GM12874 (cell line): ENCODE data around the gene IRF1.
A peak's percentile ranks its signal among the peaks of the same experiment; 100 is the strongest.

Experiments used
- CTCF ChIP-seq: IDR thresholded peaks from 2 replicates; pipeline ENCODE4 v1.5.1; 2011; ENCODE audit warnings: low read depth, mild to moderate bottlenecking, control low read depth, low read length, moderate library complexity; ENCODE audit not compliant: insufficient read depth

Gene IRF1

GRCh38 chr5:132497488-132497997 lies 7.0 kb upstream of the IRF1 start:
- TF ChIP-seq CTCF: no peak

- no peak for TF ChIP-seq CTCF
These were observed 6.3 kb upstream of the IRF1 start for GRCh38 chr5:132496631-132497487.

GRCh38 chr5:132496191-132496630 lies 5.6 kb upstream of the IRF1 start:
- no peak for TF ChIP-seq CTCF

- peak; percentile 12; the same call in 1 of the 2 replicates for TF ChIP-seq CTCF
These were observed 5.2 kb upstream of the IRF1 start for GRCh38 chr5:132495667-132496190.

GRCh38 chr5:132493821-132494220 lies 3.2 kb upstream of the IRF1 start:
- no peak for TF ChIP-seq CTCF

- no peak for TF ChIP-seq CTCF
These were observed 2.7 kb upstream of the IRF1 start for GRCh38 chr5:132493241-132493640.

GRCh38 chr5:132492386-132493125 lies 2.0 kb upstream of the IRF1 start:
- TF ChIP-seq CTCF: no peak
